HK-2 (cell line): ENCODE measurements around the gene TRMT61A.
A peak's percentile ranks its signal among the peaks of the same experiment; 100 is the strongest.

ENCODE experiments used
- DNase-seq: peaks from one replicate; pipeline ENCODE4 v3.0.0-alpha.2; 2018; ENCODE audit not compliant: unreplicated experiment

TRMT61A gene

DNA sequence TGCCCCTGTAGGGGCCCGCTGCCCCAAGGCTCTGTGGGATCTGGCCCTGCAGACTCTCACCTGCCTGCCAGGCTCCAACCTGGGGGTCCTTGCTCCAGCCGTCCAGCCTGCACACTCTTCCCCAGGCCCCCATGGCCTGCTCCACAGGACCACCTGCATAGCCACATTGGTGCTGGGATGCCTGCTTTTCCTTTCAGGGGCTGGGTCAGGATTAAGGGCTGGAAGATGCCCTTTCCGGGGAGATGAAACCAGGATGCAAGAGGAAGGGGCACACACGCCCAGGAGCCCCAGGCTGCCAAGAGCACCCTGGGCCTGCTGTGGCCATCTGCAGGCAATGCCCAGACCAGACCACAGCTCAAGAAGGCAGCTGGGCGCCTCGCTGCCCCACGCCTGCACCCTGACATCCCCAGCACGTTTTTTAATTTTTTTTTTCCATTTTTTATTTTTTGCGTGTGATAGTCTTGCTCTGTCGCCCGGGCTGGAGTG, 18.5 kb downstream of the TRMT61A start:
- no peak for DNase-seq

DNA sequence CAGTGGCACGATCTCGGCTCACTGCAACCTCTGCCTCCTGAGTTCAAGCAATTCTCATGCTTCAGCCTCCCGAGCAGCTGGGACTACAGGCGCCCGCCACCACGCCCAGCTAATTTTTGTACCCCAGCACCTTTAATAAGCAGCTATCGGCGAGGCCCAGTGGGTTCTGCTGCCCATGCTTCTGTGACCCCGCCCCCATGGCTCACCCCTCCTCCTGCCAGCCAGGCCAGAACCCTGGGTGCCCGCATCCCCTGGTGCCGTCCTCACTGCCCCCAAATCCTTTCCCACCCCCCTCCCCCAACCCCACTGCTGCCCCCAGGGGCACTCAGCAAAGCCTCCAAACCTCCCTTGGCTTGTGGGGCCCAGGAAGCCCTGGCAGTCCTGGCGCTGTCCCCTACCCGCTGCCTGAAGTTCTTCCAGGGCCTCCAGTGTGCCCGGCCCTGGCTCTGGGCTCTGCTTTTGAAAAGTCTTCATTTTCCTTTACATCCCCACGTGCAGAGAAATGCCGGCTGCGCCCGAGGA, 19.0 kb downstream of the TRMT61A start:
- DNase-seq, result no peak

DNA sequence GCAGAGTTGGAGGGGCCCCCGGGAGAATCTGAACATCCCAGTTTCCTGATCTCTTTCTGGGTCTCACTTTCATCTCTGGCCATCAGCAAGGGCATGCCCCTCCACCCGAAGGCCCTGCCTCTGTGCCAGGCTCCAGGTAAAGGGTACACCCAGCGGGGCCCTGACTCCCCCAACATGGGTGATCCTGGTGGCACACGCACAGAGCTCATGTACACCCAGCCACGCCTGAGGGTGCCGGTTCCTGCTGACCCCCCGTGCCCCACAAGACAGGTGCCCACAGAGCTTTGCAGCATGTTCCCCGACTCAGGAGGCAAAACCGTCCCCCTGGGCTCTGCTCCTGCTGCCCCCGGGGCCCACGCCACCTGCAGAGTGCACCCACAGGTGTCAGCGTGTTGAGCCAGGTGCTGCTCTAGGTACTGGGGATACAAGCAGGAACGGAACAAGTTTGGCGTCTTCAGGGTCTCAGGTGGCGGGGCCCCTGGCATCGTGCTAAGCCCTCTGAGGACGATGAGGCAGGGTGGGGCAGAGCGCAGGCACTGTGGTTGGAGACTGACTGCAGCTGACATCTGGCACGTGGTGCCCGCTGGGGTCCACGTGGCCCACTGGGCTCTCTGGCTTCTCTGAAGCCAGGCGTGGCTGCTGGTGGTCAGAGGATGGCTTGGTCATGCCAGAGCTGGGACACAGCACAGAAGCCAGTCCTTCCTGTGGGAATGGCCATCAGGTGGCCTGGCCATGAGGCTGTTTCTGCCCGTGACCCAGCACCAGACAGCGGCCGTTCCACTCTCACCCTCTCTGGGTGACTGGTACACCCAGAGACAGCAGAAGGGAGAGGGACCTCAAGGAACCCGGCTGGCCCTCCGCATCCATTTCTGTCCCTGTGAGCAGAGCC, 19.7 kb downstream of the TRMT61A start:
- DNase-seq, result no peak

DNA sequence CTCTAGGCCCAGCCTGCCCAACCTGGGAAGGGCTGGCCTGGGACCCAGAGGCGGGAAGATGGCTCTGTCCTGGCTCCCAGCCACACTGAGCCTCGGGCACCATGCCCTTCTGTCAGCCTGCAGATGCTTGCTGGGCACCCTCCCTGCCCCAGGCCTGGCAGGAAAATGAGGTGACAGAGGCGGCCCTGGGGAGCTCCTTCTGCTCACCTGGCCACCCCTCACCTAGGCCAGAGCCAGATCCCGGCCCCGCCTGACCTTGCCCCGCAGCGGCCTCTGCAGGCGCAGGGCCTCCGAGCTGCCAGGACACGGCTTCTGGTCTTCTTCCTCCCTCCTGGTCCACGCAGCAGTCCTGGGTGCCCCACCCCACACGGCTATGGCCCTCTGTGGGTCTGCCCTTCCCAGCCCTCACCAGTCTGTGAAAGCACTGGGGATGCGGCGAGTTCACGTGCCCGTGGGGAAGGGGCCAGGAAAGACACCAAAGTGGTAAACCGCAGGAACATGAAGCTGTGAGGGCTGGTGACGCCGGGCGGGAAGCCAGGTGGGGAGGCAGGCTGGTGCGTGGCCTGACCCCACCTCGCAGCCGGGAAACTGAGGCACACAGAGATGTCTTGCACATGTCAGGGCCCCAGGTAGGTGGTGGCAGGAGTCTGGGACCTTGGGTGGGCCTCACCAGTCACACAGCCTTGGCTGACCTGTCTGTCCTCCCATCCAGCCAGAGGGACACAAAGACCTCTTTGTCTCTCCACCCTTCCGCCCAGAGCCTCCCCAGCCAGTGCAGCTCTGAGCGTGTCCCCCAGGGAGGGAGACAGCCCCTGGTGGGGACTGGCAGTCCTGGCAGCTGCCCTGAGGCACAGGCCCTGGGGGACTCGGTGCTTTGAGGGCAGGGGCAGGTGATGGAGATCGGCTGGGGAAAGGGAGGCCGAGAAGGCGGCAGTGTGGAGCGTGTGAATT, 20.6 kb downstream of the TRMT61A start:
- no peak for DNase-seq

DNA sequence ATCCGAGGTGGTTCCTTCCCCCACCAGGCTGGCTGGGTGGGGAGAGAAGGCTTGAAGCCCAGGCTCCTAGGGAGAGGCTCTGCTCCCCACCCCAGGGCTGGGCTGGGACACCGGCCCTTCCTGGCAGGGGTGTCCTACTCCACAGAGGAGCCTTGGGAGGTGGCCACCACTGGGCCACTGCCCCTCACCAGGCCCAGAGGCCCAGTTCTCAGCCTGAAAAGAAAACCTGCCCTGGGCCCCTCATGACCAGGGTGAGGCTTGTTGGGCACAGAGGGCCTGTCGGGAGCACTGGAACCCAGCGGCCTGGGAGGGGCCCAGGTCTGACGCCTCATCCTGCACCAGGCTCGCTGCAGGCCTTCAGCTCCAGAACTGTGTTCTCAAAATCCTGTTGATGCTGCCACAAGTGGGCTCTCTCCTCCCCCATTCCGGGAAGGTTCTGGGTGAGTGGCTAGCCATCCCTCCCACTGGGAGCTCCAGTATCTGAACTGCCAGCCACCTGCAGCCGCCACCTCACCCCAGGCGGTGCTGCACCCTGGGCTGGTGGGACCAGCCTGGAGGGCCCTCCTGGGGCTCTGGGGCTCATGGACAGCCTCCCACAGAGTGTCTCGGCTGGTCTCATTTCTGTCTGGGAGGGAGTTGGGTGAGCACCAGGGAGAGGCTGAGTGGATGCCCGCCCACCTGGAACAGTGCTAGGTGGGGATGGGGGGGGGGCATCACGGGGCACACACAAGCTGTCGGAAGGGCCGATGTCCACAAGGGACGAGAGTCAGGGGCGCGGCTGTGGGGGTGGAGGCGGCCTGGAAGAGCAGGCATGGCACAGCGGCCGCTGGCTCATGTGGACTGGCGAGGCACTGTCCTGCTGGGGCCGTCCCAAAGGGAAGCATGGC, 21.7 kb downstream of the TRMT61A start:
- peak; percentile 69 for DNase-seq

DNA sequence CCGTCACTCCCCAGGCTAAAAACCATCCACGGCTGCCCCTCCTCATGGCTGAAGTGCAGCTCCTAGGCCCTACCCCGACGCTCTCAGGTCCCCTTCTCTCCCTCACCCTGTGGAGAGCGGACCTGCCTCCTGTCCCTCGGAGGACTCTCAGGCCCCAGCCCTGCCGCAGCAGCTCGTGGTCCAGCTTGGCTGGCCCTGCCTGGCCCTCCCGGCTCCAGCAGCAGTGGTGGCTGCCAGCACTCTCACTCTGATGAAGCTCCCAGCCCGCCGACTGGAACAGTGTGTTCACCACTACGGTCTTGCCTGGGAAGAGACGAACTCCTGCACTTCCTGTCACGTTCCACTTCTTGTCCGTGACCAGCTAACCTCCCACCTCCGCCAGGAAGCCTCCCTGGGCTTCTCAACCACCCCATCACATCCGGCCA, 22.4 kb downstream of the TRMT61A start:
- DNase-seq, result peak; percentile 74

DNA sequence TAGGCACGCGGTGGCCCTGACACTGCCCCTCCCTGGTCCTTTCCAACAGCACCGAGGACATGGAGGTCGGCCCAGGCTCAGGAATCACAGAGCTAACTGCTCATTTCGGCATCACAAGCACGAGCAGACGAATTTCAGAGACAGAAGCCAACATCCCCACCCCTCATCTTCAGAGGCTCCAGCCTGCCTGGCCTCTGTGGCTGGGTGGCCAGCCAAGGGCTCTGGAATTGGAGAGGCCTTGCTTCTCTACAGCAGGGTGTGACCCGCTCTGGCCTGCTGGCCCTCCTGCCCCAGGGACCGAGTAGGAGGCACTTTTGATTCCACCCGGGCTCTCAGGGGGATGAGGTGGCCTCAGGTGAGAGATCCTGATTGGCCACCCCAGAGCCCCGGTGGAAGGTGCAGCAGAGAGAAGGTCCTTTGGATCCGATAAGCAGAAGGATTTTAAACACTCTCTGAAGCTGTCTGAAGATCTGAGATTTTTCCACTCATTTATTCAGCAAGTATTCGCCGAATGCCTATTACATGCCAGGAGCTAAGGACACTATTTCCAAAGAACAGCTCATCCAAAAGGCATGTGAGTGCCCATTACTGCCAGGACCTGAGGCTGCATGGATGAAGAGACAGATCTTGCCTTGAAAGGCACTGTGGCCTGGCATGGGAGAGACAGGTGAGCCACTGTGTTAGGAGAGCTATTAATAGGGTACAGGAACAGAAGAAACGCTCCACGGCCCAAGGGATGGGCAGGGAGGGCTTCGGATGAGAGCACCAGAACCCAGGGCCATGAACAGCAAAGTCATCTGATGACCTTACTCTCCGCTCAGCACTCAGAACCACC, 23.2 kb downstream of the TRMT61A start:
- DNase-seq, result peak; percentile 64

DNA sequence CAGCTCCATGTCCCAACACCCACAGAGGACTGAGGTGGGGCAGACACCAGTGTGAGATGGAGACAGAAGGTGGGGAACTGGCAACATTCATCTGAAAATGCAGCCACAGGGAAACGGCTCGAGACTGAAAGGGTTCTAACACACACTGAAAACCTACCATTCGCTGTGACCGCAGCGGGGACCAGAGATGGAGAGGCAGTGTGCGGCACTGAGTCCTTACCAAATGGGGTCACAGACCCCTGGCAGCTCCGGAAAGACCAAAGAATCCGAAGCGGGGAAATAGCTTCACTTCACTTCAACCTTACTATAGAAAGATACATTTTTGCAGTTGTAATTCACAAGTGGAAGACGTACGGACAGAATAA, 23.8 kb downstream of the TRMT61A start:
- DNase-seq, result no peak

DNA sequence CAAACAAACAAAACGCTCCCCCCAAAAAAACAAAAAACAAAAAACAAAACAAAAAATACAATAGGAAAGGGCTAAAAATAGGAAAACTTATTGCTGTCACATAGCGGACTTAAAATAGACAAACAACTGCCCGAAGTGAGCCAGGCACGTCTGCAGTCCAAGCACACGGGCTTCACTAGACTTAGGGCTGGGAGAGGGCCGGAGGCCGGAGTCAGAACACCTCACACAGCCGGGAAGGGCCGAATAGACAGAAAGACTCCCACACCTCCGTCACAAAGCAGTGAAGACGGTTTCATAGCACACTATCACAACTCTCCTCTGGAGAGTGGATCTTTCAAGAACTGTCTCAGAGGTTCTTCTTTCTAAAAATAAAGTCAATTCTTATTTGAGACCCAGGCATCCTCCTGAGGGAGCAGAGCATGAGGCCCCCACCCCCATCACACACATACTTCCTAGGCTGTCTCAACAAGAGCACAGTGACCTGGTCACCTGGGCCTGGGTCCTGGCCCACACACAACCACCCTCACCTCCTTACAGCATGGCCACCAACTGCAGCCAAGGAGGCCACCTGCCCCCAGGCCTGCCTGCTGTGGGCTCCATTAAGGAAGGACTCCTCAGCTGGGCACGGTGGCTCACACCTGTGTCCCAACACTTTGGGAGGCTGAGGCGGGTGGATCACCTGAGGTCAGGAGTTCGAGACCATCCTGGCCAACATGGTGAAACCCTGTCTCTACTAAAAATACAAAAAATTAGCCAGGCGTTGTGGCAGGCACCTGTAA, 26.8 kb downstream of the TRMT61A start:
- no peak for DNase-seq

DNA sequence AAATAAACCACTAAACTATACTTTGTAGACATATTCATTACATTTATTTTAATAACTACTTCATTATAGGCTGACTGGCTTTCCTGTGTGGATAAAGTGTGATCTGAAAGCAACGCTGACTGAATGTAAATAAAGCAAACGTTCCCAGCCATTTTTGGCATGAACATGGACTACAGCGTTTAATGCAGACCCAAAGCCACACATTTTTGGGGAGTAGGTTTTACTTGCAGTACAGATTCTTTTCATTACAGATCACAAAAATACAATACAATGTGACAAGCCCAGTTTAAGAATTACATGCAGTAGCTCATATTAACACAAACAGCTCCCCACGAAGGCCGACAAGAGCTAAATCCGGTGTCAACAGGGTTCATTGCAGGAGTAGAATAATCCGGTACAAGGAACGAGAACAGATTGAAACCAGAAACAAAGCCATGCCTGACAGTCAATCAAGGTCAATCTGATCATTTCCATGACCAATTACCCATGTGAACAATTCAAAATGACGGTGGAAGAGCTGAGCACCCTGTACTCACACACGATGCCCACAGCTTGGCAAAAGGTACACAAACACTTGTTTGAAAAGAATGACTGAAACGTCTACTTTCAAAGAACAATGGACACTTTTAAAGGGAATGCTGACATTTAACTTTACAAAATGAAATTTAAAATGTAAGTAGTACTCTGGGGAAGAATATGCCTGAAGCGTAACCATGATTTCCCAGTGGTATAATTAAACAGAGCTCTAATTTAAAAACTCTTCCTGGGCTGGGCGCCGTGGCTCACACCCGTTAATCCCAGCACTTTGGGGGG, 28.2 kb downstream of the TRMT61A start:
- no peak for DNase-seq

DNA sequence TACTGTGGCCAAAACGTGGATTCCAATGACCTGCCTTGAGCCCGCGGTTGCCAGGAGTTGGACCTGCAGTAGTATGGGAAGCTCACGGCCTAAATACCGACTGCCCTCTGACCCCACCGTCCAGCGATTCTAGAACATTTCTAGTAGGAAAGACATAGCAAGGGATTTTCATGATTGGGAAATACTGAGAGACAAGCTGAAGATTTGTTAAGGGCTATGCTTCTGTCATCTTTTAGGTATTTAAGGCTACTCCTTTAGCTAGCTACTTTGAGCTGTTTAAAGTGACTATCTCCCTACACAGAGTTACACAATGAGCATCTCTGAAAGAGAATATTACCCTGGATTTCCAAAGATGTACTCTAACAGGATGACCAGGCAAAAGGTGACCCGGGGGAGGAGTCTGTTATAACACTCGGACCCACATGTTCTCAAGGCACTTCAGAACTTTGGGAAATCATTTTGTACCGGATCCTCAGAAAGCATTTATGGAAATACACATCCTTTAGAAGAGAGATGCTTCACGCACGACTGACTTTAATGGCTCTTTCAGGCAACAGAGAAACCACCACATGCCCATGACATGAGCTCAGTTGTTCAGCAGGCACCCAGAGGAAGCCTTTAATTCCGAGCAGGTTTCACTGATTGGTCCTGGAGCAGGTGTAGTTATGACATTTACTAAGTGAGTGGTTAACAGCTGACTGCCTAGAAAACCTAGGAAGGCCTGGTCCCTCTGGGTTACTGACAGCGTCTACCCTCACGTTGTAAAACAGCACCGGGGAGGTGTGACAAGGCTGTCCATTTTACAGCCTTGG, 29.3 kb downstream of the TRMT61A start:
- DNase-seq, result peak; percentile 81

DNA sequence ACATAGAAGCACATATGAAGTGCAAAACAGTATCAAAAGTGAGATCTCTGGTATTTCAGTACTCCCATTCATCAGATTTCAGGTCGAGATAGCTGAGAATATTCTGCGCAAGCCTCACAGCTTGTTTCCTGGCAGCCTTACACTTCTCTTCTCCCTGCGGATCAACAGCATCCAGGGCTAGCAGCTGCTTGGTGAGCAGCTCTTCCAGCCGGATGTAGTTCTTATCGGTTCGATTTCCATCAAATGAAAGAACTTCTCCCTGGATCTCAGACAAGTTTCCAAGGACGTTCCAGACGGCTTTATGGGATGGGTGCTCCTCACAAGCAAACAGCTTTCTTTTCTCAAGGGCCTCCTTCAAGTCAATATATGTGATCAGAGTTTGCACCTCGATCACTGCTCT, 30.8 kb downstream of the TRMT61A start:
- no peak for DNase-seq

DNA sequence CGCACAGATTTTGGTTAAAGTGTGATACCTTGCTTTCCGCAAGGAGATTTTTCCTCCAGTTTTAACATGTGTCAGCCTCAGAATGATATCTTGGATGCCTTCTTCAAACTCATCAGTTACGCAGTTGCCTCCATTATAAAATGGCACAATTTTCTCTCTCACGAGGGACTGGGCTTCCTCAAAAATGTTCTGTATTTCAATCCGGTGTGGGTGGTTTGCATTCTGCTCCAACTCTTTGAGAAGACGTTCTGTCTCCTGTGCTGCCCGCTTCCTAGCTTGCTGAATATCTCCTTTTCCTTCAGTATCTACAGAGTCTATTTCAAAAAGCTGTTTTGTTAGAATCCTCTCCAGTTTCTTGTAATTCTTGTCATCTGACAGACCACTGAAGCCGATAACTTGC, 31.7 kb downstream of the TRMT61A start:
- DNase-seq, result no peak

DNA sequence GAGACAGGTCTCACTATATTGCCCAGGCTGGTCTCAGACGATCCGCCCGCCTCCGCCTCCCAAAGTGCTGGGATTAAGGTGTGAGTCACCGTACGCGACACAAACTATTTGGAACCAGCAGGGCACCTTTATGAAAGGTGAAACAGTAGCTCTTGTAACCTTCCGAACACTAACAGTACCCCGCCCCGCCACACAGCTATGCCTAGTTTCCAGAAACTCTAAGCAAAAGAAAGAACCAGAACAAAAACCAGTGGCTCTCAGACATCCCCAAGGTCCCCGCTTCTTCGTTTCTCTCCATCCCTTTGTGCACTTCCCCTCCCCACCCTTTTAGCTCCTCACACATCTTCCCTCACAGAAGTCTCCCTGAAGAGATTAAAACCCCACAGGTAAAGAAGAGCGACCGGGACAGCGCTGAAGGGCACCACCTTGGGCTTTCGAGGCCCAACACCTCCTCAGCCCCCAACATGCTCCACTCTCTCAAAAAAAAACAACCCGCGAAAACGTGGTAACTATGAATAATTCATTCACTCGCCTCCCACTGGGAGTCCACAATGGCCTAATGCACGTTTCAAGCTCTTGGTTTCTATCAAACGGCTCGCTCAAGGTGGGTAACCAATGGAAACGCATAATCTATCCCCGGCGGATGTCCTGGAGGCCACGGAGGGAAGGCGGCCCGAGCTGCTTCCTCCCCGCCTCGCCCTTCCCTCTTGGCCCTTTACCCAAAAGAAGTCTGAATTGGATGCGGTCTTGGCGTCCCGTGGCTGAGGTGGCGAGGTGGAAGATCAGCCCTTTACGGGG, 32.6 kb downstream of the TRMT61A start:
- peak; percentile 56 for DNase-seq

DNA sequence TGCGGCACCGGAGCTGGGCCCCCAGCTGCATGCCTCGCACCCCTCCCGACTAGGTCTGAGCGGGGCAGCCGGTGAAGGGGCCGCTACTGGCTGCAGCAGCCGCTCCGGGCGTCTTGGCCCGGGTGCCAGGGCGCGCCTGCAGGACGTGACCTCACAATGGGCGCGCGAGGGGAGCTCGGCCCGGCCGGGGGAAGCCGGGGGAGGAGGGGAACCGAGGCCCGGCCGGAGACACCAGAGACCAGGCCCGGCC, 33.1 kb downstream of the TRMT61A start:
- DNase-seq, result no peak

DNA sequence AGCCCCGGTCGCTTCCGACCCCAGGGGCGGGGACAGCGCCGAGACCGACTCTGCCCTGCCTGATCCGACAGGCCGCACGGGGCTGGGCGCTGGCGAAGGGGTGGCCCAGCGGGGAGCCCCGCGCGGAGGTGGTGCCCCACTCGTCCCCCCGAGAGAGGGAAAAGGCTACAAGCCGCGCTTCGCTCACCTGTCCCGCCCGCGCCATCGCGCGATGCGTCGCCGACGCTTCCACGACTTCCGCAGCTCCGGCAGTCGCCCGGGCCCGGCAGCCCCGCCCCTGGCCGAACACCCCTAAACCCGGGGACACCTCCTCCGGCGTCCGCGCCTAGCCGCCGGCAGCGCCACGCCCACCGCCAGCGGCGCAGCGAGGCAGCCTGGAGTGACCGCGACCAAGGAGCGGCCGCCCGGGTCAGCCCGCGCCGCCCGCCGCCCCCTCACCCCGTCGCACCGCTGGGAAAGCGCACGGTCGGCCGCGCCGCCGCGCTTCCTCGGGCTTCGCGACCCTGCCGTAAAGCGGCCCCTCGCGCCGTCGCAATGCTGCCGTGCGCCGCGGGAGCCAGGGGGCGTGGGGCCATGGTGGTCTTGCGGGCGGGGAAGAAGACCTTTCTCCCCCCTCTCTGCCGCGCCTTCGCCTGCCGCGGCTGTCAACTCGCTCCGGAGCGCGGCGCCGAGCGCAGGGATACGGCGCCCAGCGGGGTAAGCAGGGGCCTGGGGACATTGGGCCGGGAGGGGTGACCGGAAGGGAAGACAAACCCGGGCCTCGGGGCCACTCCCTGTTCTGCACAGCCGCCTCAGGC, 33.6 kb downstream of the TRMT61A start, which contains the start of the genes BAG5 and COA8:
Gene BAG5, minus strand, starts transcription at position 229 of the 797 bp plus-strand sequence. CDS start 1,493 bp downstream, outside the sequence.
Gene COA8, plus strand, starts transcription at position 532 of the 797 bp plus-strand sequence. Its CDS starts 42 bp downstream, at position 574.
- DNase-seq, result peak; percentile 87
